HCT116 (cell line): Measurements from ENCODE around the gene ADIRF. TPM values are rescaled to one million over a fixed set of nuclear protein-coding genes. Genes with fewer than 3 reads are reported as not detected.

Experiments used
- ATAC-seq: fragments of 200-7000 bp; cut with Tn5 transposase; 2 replicates; pipeline ENCODE4 v1.9.1; 2020; ENCODE audit warnings: mild to moderate bottlenecking, moderate library complexity
- BruUV-seq: library from RNA; stranded (reverse); fragments of 400-500 nt; replicated peaks from 2 replicates; lab custom pipeline; 2021; lab: Mats Ljungman, UMichigan
- CTCF ChIA-PET: fragments of 300-600 bp; sonication (Branson Sonifier 250); formaldehyde crosslinking; loops from one replicate; lab custom pipeline; 2021; ENCODE audit warnings: antibody characterized with exemption; lab: Charles Lee
- POLR2A ChIA-PET: fragments of 300-600, 350-600 bp; sonication (Branson Sonifier 250); formaldehyde crosslinking; loops from one replicate; lab custom pipeline; 2021; ENCODE audit warnings: antibody characterized with exemption; lab: Charles Lee
- RAD21 ChIA-PET, 2 experiments: fragments of 300-600 bp; sonication (Branson Sonifier 250); formaldehyde crosslinking; loops; one replicate each; lab custom pipeline; 2023; ENCODE audit warnings: low total read pairs in 2 of 2; ENCODE audit not compliant: uncharacterized antibody in 2 of 2, unreplicated experiment in 2 of 2, low non-redundant PET in 1 of 2; lab: Charles Lee
- DNase-seq: peaks from one replicate; pipeline ENCODE4 v3.0.0-alpha.2; 2010; ENCODE audit warnings: low read depth, low spot score
- H2AFZ ChIP-seq: fragments of 200-600 bp; shearing (Covaris generic), sonication (generic); 2 replicates; pipeline ENCODE4 v1.6.1; 2017; ENCODE audit warnings: low read depth, mixed run types, mixed read lengths, antibody characterized with exemption, low read length; ENCODE audit not compliant: poor library complexity, severe bottlenecking
- H3K27ac ChIP-seq: 2 replicates; pipeline ENCODE4 v1.5.1; 2012; ENCODE audit warnings: low read depth, low read length
- H3K27me3 ChIP-seq: fragments of 200-600 bp; sonication (generic); 2 replicates; pipeline ENCODE4 v1.6.1; 2016; ENCODE audit warnings: mixed run types, low read length, mixed read lengths; ENCODE audit not compliant: insufficient read depth
- H3K36me3 ChIP-seq, 2 experiments: fragments of 200-500 bp in 1 of 2; fragments of 200-600 bp in 1 of 2; sonication (Bioruptor generic) in 1 of 2; sonication (generic) in 1 of 2; 2 replicates each; pipeline versions ENCODE4 v1.5.1 to v1.6.1; 2014 to 2016; ENCODE audit warnings: low read length in 2 of 2, inconsistent platforms in 1 of 2, mixed read lengths in 1 of 2, mixed run types in 1 of 2; ENCODE audit not compliant: insufficient read depth in 2 of 2, control insufficient read depth in 1 of 2
- H3K4me1 ChIP-seq, 2 experiments: fragments of 200-600 bp in 1 of 2; sonication (generic) in 1 of 2; 2 replicates each; pipeline versions ENCODE4 v1.5.1 to v1.6.1; 2012 to 2017; ENCODE audit warnings: low read length in 2 of 2, inconsistent platforms in 1 of 2, mild to moderate bottlenecking in 1 of 2, mixed read lengths in 1 of 2, mixed run types in 1 of 2, moderate library complexity in 1 of 2; ENCODE audit not compliant: insufficient read depth in 2 of 2, control insufficient read depth in 1 of 2
- H3K4me2 ChIP-seq: fragments of 200-600 bp; sonication (generic); 2 replicates; pipeline ENCODE4 v1.6.1; 2017; ENCODE audit warnings: mixed run types, low read length, mixed read lengths
- H3K4me3 ChIP-seq, 2 experiments: fragments of 200-600 bp in 1 of 2; sonication (generic) in 1 of 2; replicated peaks in 1 of 2; 2 replicates each; pipeline ENCODE4 v1.5.1; 2011 to 2016; ENCODE audit warnings: low read length in 2 of 2, control low read depth in 1 of 2, low read depth in 1 of 2, mild to moderate bottlenecking in 1 of 2, mixed read lengths in 1 of 2, mixed run types in 1 of 2
- H3K79me2 ChIP-seq: fragments of 200-600 bp; sonication (generic); 2 replicates; pipeline ENCODE4 v1.6.1; 2017; ENCODE audit warnings: mild to moderate bottlenecking, mixed run types, low read length, moderate library complexity, mixed read lengths; ENCODE audit not compliant: insufficient read depth
- H3K9ac ChIP-seq: fragments of 200-600 bp; sonication (generic); 2 replicates; pipeline ENCODE4 v1.6.1; 2016; ENCODE audit warnings: low read length, mixed read lengths
- H3K9me2 ChIP-seq: fragments of 200-600 bp; sonication (generic), shearing (Covaris generic); 2 replicates; pipeline ENCODE4 v1.6.1; 2017; ENCODE audit warnings: mixed run types, mild to moderate bottlenecking, moderate library complexity; ENCODE audit not compliant: insufficient read depth
- H3K9me3 ChIP-seq, 2 experiments: fragments of 200-500 bp in 1 of 2; fragments of 200-600 bp in 1 of 2; sonication (Bioruptor generic) in 1 of 2; sonication (generic) in 1 of 2; 2 replicates each; pipeline ENCODE4 v1.6.1; 2014 to 2017; ENCODE audit warnings: low read length in 2 of 2, mixed read lengths in 2 of 2, inconsistent platforms in 1 of 2, low read depth in 1 of 2, mild to moderate bottlenecking in 1 of 2, mixed run types in 1 of 2, moderate library complexity in 1 of 2; ENCODE audit not compliant: control insufficient read depth in 1 of 2, insufficient read depth in 1 of 2
- H4K20me1 ChIP-seq: fragments of 200-600 bp; sonication (generic), shearing (Covaris generic); 2 replicates; pipeline ENCODE4 v1.6.1; 2017; ENCODE audit warnings: mixed run types, mild to moderate bottlenecking, moderate library complexity; ENCODE audit not compliant: insufficient read depth
- ATF3 ChIP-seq: IDR thresholded peaks from 2 replicates; pipeline ENCODE4 v1.6.1; 2012
- CBX3 ChIP-seq: IDR thresholded peaks from 2 replicates; pipeline ENCODE4 v1.6.1; 2012; ENCODE audit warnings: low read depth
- CEBPB ChIP-seq: IDR thresholded peaks from 2 replicates; pipeline ENCODE4 v1.6.1; 2012; ENCODE audit warnings: low read depth
- CTCF ChIP-seq, 3 experiments: fragments of 200-600 bp in 1 of 3; sonication (generic) in 1 of 3; IDR thresholded peaks in 2 of 3; conservative IDR thresholded peaks in 1 of 3; 2 replicates each; pipeline ENCODE4 v1.5.1; 2012 to 2017; ENCODE audit warnings: low read depth in 2 of 3, low read length in 2 of 3, antibody characterized with exemption in 1 of 3, borderline replicate concordance in 1 of 3, control low read depth in 1 of 3, mild to moderate bottlenecking in 1 of 3, mixed read lengths in 1 of 3, mixed run types in 1 of 3, moderate library complexity in 1 of 3; ENCODE audit not compliant: insufficient read depth in 1 of 3
- ELF1 ChIP-seq: IDR thresholded peaks from 2 replicates; pipeline ENCODE4 v1.6.1; 2012; ENCODE audit warnings: low read depth, borderline replicate concordance
- EZH2 ChIP-seq: fragments of 200-600 bp; sonication (generic); IDR thresholded peaks from 2 replicates; pipeline ENCODE4 v1.6.1; 2017; ENCODE audit warnings: antibody characterized with exemption, mixed run types
- EZH2phosphoT487 ChIP-seq: fragments of 200-600 bp; IDR thresholded peaks from 2 replicates; pipeline ENCODE4 v1.6.1; 2018; ENCODE audit warnings: antibody characterized with exemption, borderline replicate concordance
- RAD21 ChIP-seq: IDR thresholded peaks from 2 replicates; pipeline ENCODE4 v1.6.1; 2012; ENCODE audit warnings: low read depth, mild to moderate bottlenecking
- ZFX ChIP-seq: fragments of 450-650 bp; IDR thresholded peaks from 2 replicates; pipeline ENCODE4 v1.6.1; 2017
- intact Hi-C: fragments of 100-400 bp; cut with micrococcal nuclease; formaldehyde crosslinking; loops from 2 replicates; pipeline ENCODE4 v1.10.0; 2022
- total RNA-seq: library from RNA; stranded (reverse); gene quantifications from one replicate; pipeline ENCODE4 v1.2.1, GENCODE V29; 2021; ENCODE audit not compliant: unreplicated experiment

Gene ADIRF
- total RNA-seq, 1 experiment from 2014 or later: 448 TPM

- TF ChIP-seq CEBPB (no peak), CBX3 (no peak), ZFX (0 out of 2 replicates have a peak, but pooled peaks have one; percentile 33), ELF1 (no peak)
- no peaks in the 10 kb centered on the region for H4K20me1 ChIP-seq
- H3K27me3 ChIP-seq: no peaks in the 10 kb centered on the region
- H3K27ac ChIP-seq: no peak overlapping the region
- ChIA-PET CTCF (interaction anchor here (1.0 to 2.3 kb wide), 3 partner anchors 14 to 25 kb away, joined by 3 to 10 read pairs (median 8); partner anchors contain the start of gene SNCG), RAD21 (interaction anchor here in 1 of 2 experiments (1.1 kb wide), 1 partner anchor 15 kb away, joined by 3 read pairs; no protein-coding TSS in a partner anchor), POLR2A (interaction anchor here (0.6 kb wide), 1 partner anchor 515 kb away, joined by 3 read pairs; no protein-coding TSS in a partner anchor)
- no peak overlapping the region for H3K4me2 ChIP-seq
- H3K9me3 ChIP-seq: no peaks in the 10 kb centered on the region
- DNase-seq (no peak), ATAC-seq (no peak)
- H2AFZ ChIP-seq: no peak overlapping the region
- H3K4me3 ChIP-seq: no peak overlapping the region
- no peaks in the 10 kb centered on the region for H3K36me3 ChIP-seq
- peaks cover 0 to 17% of the 10 kb centered on the region in 2 experiments; a peak in 2 of 4 replicates for H3K4me1 ChIP-seq
- intact Hi-C loops: no loop called here
- H3K9me2 ChIP-seq: no peaks in the 10 kb centered on the region
- BruUV-seq: no TSS peak
- H3K79me2 ChIP-seq: no peaks in the 10 kb centered on the region
- no peak overlapping the region for H3K9ac ChIP-seq
Measured at GRCh38 chr10:86944907-86945306, 23.4 kb upstream of the ADIRF start.

- no TSS peak for BruUV-seq
- Histone ChIP-seq H3K36me3 (no peaks in the 10 kb centered on the region), H4K20me1 (no peaks in the 10 kb centered on the region), H3K9me2 (no peaks in the 10 kb centered on the region), H3K27me3 (no peaks in the 10 kb centered on the region), H3K27ac (no peak overlapping the region), H3K79me2 (no peaks in the 10 kb centered on the region), H3K9ac (no peak overlapping the region), H3K4me1 (peaks cover 0 to 17% of the 10 kb centered on the region in 2 experiments; a peak in 2 of 4 replicates), H3K9me3 (no peaks in the 10 kb centered on the region), H3K4me2 (no peak overlapping the region), H2AFZ (no peak overlapping the region), H3K4me3 (no peak overlapping the region)
- TF ChIP-seq ZFX (no peak), EZH2 (no peak), RAD21 (peak; percentile 68), ATF3 (no peak), ELF1 (no peak), CTCF (IDR thresholded peaks at IDR 0.05 in 2 of 3, conservative IDR thresholded peaks at IDR 0.05 in 1 of 3; ENCODE audit: borderline replicate concordance in 1 of 3, insufficient read depth in 1 of 3, low read depth in 2 of 3, low read length in 2 of 3) (peak; percentile 39 to 54 (median 45); a peak in 4 of 6 replicates), EZH2phosphoT487 (no peak)
- CTCF ChIA-PET: interaction anchor here (1.5 to 2.3 kb wide), 2 partner anchors 13 to 15 kb away, joined by 8 to 10 read pairs; partner anchors contain the start of gene SNCG
- ATAC-seq (peak; percentile 86), DNase-seq (no peak)
- RAD21 ChIA-PET: interaction anchor here (0.9 to 1.5 kb wide), 3 partner anchors 14 to 21 kb away, joined by 3 to 5 read pairs (median 4); no protein-coding TSS in a partner anchor
- POLR2A ChIA-PET: interaction anchor here (0.6 kb wide), 1 partner anchor 516 kb away, joined by 3 read pairs; no protein-coding TSS in a partner anchor
- intact Hi-C loops: no loop called here
Measured at GRCh38 chr10:86945361-86946212, 22.7 kb upstream of the ADIRF start.
